Activated B cell treated with CpG ODN at 0.5 μM for 24 hours (primary cell): ENCODE data around the gene STX17. TPM values are rescaled to one million over a fixed set of nuclear protein-coding genes. Genes with fewer than 3 reads are reported as not detected.

Experiments used
- ATAC-seq: fragments of 200-7000 bp; cut with Tn5 transposase; one replicate; pipeline ENCODE4 v1.10.0; 2021; ENCODE audit warnings: low read depth, mild to moderate bottlenecking, moderate library complexity
- CTCF ChIA-PET: fragments of 350-600 bp; sonication (Branson Sonifier 250); formaldehyde crosslinking; loops from one replicate; lab custom pipeline; 2021; ENCODE audit warnings: antibody characterized with exemption; lab: Charles Lee
- POLR2A ChIA-PET: fragments of 350-600 bp; sonication (Branson Sonifier 250); formaldehyde crosslinking; loops from one replicate; lab custom pipeline; 2021; ENCODE audit warnings: antibody characterized with exemption; lab: Charles Lee
- DNase-seq: peaks from one replicate; pipeline ENCODE4 v3.0.0; 2022
- H3K27ac Mint-ChIP-seq: one replicate; pipeline ENCODE4 v1.8.0; 2020; ENCODE audit warnings: mixed read lengths
- H3K27me3 Mint-ChIP-seq: one replicate; pipeline ENCODE4 v1.8.0; 2021; ENCODE audit warnings: mixed read lengths
- H3K36me3 Mint-ChIP-seq: one replicate; pipeline ENCODE4 v1.8.0; 2021; ENCODE audit warnings: low read depth, mixed read lengths
- H3K4me1 Mint-ChIP-seq: one replicate; pipeline ENCODE4 v1.8.0; 2021; ENCODE audit warnings: mixed read lengths
- H3K4me3 Mint-ChIP-seq: one replicate; pipeline ENCODE4 v1.8.0; 2020; ENCODE audit warnings: mild to moderate bottlenecking, mixed read lengths
- H3K9me3 Mint-ChIP-seq: one replicate; pipeline ENCODE4 v1.8.0; 2020; ENCODE audit warnings: mixed read lengths
- intact Hi-C: fragments of 100-400 bp; cut with micrococcal nuclease; formaldehyde crosslinking; loops from one replicate; pipeline ENCODE4 v1.15.1; 2024
- total RNA-seq: library from RNA; stranded (reverse); gene quantifications from 2 replicates; pipeline ENCODE4 v1.2.3, GENCODE V29; 2022
- TF ChIP-seq, protein P1 (sequence below): fragments of 200-600 bp; IDR thresholded peaks from one replicate; pipeline ENCODE4 v1.8.0; 2022; ENCODE audit warnings: antibody characterized with exemption, mild to moderate bottlenecking

Gene STX17
- total RNA-seq, 1 donor from 2014 or later, result 39.2 TPM

DNA sequence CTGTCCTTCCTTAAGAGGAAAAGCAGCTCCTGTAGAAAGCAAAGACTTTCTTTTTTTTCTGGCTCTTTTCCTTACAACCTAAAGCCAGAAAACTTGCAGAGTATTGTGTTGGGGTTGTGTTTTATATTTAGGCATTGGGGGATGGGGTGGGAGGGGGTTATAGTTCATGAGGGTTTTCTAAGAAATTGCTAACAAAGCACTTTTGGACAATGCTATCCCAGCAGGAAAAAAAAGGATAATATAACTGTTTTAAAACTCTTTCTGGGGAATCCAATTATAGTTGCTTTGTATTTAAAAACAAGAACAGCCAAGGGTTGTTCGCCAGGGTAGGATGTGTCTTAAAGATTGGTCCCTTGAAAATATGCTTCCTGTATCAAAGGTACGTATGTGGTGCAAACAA lies 42.5 kb upstream of the STX17 start:
- no peak overlapping the region for H3K4me3 Mint-ChIP-seq
- no peaks in the 10 kb centered on the region for H3K4me1 Mint-ChIP-seq
- ATAC-seq, result no peak
- ChIA-PET CTCF (no interaction called here), POLR2A (no interaction called here)
- TF ChIP-seq, protein P1, sequence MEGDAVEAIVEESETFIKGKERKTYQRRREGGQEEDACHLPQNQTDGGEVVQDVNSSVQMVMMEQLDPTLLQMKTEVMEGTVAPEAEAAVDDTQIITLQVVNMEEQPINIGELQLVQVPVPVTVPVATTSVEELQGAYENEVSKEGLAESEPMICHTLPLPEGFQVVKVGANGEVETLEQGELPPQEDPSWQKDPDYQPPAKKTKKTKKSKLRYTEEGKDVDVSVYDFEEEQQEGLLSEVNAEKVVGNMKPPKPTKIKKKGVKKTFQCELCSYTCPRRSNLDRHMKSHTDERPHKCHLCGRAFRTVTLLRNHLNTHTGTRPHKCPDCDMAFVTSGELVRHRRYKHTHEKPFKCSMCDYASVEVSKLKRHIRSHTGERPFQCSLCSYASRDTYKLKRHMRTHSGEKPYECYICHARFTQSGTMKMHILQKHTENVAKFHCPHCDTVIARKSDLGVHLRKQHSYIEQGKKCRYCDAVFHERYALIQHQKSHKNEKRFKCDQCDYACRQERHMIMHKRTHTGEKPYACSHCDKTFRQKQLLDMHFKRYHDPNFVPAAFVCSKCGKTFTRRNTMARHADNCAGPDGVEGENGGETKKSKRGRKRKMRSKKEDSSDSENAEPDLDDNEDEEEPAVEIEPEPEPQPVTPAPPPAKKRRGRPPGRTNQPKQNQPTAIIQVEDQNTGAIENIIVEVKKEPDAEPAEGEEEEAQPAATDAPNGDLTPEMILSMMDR, result no peak
- peaks cover 28% of the 10 kb centered on the region for H3K36me3 Mint-ChIP-seq
- no peaks in the 10 kb centered on the region for H3K9me3 Mint-ChIP-seq
- DNase-seq, result no peak
- no peak overlapping the region for H3K27ac Mint-ChIP-seq
- intact Hi-C loops, result no loop called here
- H3K27me3 Mint-ChIP-seq, result no peaks in the 10 kb centered on the region

DNA sequence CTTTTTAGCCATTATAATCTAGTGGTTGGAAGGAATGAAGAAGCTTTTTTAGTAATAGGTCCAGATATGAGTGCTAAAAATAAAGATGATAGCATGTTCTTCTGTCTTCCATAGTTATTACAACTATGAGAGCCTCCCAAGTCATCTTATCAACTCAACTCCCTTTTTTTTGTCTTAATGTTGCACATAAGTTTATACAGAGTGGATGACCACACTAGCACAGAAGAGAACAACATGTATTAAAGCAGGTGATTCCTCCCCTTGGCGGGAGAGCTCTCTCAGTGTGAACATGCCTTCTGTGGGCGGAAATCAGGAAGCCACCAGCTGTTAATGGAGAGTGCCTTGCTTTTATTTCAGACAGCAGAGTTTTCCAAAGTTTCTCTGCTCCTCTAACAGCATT lies 40.1 kb upstream of the STX17 start:
- ChIA-PET POLR2A (interaction anchor here (0.7 kb wide), 1 partner anchor 30 kb away, joined by 3 read pairs; no protein-coding TSS in a partner anchor), CTCF (no interaction called here)
- Mint-ChIP-seq H3K4me1 (no peaks in the 10 kb centered on the region), H3K36me3 (peaks cover 21% of the 10 kb centered on the region), H3K9me3 (no peaks in the 10 kb centered on the region), H3K27me3 (no peaks in the 10 kb centered on the region), H3K27ac (no peak overlapping the region), H3K4me3 (no peak overlapping the region)
- TF ChIP-seq, protein P1, result no peak
- intact Hi-C loops, result no loop called here
- DNase-seq (no peak), ATAC-seq (no peak)

DNA sequence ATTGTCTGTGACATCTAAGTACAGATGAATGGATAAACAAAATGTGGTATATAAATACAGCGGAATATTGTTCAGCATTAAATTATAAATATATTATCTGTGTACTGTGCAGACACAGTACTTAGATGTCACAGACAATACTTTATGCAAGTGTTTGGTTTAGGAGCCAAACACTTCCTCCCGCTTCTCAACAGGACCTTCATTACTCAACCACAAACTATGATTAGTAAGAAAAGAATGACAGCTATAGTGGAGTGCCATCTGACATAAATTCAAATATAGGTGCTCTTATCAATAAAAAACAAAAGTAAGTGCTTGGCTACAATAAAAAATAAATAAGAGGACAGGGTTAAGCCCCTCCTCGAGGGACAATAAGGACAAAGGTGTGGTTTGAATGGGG lies 38.9 kb upstream of the STX17 start:
- DNase-seq, result no peak

DNA sequence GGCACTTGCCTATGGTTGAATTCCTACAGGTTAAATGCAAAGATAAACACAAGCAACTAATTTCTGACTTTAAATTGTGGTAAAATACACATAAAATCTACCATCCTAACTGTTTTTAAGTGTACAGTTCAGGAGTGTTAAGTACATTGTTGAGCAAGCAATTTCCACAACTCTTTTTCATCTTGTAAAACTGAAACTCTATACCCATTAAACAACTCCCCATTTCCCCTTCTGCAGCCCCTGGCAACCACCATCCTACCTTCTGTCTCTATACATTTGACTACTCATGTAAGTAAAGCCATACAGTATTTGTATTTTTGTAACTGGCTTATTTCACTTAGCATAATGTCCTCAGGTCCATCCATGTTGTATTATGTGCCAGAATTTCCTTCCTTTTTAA lies 38.5 kb upstream of the STX17 start:
- H3K4me1 Mint-ChIP-seq, result no peaks in the 10 kb centered on the region
- H3K36me3 Mint-ChIP-seq, result peaks cover 14% of the 10 kb centered on the region
- ATAC-seq, result no peak
- ChIA-PET POLR2A (interaction anchor here (0.6 kb wide), 1 partner anchor 36 kb away, joined by 4 read pairs; no protein-coding TSS in a partner anchor), CTCF (no interaction called here)
- intact Hi-C loops, result no loop called here
- no peaks in the 10 kb centered on the region for H3K9me3 Mint-ChIP-seq
- H3K27ac Mint-ChIP-seq, result no peak overlapping the region
- DNase-seq, result no peak
- TF ChIP-seq, protein P1, result no peak
- no peak overlapping the region for H3K4me3 Mint-ChIP-seq
- no peaks in the 10 kb centered on the region for H3K27me3 Mint-ChIP-seq

More for the DNA sequence above, 38.9 kb upstream of the STX17 start:
- H3K27ac Mint-ChIP-seq, result no peak overlapping the region
- TF ChIP-seq, protein P1, result no peak
- H3K4me3 Mint-ChIP-seq, result no peak overlapping the region
- H3K36me3 Mint-ChIP-seq, result peaks cover 17% of the 10 kb centered on the region
- CTCF ChIA-PET, result no interaction called here
- ATAC-seq, result no peak
- H3K9me3 Mint-ChIP-seq, result no peaks in the 10 kb centered on the region
- no peaks in the 10 kb centered on the region for H3K4me1 Mint-ChIP-seq
- POLR2A ChIA-PET, result interaction anchor here (0.6 kb wide), 1 partner anchor 36 kb away, joined by 4 read pairs; no protein-coding TSS in a partner anchor
- intact Hi-C loops, result no loop called here
- no peaks in the 10 kb centered on the region for H3K27me3 Mint-ChIP-seq

DNA sequence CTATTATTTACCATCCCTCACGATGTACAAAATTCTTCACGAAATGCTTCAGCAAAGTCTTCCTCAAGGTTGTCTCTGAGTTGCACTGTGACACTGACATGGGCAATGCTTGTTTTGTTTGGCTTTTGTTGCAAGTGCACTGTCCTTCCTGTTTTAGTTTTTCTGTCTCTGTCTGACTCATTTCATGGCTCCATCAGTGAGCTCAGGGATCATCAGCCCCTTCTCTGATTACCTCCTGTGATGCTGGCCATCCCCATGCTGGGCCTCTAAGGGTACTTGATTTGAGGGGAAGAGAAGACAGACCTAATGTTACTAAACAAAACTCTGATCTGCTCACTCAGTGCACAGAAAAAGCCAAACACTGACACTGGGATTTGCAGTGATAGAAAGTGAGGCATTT lies 37.6 kb upstream of the STX17 start:
- intact Hi-C loops, result no loop called here
- POLR2A ChIA-PET, result interaction anchor here (0.5 kb wide), 1 partner anchor 42 kb away, joined by 3 read pairs; no protein-coding TSS in a partner anchor
- CTCF ChIA-PET, result no interaction called here
- no peak for DNase-seq
- TF ChIP-seq, protein P1, result no peak
- peaks cover 5% of the 10 kb centered on the region for H3K36me3 Mint-ChIP-seq
- H3K27ac Mint-ChIP-seq, result no peak overlapping the region
- H3K9me3 Mint-ChIP-seq, result no peaks in the 10 kb centered on the region
- H3K4me3 Mint-ChIP-seq, result no peak overlapping the region
- H3K27me3 Mint-ChIP-seq, result no peaks in the 10 kb centered on the region
- no peaks in the 10 kb centered on the region for H3K4me1 Mint-ChIP-seq
- ATAC-seq, result no peak
